NCI-H2171 treated with DMSO at 0.1 percent for 48 hours (cell line): Measurements from ENCODE around the gene RRP9.
"Not testable (repeated sequence)": the region's sequence is repeated elsewhere in the genome, so short reads cannot be mapped to it uniquely, and the experiment has no call there.

Experiments used
- DNase-seq: peaks from one replicate; lab custom pipeline; 2025; lab: John Stamatoyannopoulos, UW

Gene RRP9, protein sequence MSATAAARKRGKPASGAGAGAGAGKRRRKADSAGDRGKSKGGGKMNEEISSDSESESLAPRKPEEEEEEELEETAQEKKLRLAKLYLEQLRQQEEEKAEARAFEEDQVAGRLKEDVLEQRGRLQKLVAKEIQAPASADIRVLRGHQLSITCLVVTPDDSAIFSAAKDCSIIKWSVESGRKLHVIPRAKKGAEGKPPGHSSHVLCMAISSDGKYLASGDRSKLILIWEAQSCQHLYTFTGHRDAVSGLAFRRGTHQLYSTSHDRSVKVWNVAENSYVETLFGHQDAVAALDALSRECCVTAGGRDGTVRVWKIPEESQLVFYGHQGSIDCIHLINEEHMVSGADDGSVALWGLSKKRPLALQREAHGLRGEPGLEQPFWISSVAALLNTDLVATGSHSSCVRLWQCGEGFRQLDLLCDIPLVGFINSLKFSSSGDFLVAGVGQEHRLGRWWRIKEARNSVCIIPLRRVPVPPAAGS

DNA sequence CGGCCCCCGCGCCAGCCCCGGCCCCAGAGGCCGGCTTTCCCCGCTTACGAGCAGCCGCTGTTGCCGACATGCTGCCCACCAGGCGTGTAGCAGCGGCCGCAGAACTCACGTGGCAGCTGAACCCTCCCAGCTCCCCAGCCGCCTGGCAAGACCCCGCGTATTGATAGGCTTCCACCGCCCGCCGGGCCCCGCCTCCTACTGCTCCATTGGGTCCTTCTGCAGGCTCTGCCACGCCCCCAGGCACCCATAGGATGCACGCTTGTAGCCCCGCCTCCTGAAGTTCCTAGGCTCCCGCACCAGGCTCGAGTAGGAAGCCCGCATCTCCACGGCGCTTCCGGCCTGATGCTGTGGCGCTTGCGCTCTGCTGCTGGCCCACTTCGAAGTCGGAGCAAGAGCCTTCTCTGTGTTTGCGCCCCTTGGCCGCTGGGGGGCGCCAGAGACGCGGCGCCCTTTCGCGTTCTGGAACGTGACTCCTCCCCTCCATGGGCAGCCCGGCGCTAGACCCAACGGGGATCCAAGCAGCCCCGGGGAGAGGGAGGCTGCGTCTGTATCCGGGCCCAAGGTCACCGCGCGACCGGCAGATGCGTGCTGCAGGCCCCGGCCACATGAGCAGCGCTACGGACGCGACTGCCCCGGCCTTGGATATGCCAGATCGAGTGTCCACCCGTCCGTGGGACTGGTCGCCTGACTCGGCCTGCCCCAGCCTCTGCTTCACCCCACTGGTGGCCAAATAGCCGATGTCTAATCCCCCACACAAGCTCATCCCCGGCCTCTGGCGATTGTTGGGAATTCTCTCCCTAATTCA, at the start of gene RRP9, which contains the start of gene PARP3:
RRP9 (minus strand) TSS at position 107 of the 805 bp plus-strand sequence; CDS start at position 70, 37 bp downstream.
PARP3 (plus strand) TSS at position 566 of the 805 bp plus-strand sequence. CDS start 993 bp downstream, outside the sequence.
- peak; percentile 97 for DNase-seq

DNA sequence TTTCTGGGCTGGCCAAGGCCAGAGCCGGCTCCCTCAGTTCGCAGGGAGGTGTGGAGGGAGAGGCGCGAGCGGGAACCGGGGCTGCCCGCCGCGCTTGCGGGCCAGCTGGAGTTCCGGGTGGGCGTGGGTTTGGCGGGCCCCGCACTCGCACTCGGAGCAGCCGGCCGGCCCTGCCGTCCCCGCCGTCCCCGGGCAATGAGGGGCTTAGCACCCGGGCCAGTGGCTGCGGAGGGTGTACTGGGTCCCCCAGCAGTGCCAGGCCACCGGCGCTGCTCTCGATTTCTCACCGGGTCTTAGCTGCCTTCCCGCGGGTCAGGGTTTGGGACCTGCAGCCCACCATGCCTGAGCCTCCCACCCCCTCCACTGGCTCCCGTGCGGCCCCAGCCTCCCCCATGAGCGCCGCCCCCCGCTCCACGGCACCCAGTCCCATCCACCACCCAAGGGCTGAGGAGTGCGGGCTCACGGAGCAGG, 48.8 kb upstream of the RRP9 start:
- DNase-seq: not testable (repeated sequence)

DNA sequence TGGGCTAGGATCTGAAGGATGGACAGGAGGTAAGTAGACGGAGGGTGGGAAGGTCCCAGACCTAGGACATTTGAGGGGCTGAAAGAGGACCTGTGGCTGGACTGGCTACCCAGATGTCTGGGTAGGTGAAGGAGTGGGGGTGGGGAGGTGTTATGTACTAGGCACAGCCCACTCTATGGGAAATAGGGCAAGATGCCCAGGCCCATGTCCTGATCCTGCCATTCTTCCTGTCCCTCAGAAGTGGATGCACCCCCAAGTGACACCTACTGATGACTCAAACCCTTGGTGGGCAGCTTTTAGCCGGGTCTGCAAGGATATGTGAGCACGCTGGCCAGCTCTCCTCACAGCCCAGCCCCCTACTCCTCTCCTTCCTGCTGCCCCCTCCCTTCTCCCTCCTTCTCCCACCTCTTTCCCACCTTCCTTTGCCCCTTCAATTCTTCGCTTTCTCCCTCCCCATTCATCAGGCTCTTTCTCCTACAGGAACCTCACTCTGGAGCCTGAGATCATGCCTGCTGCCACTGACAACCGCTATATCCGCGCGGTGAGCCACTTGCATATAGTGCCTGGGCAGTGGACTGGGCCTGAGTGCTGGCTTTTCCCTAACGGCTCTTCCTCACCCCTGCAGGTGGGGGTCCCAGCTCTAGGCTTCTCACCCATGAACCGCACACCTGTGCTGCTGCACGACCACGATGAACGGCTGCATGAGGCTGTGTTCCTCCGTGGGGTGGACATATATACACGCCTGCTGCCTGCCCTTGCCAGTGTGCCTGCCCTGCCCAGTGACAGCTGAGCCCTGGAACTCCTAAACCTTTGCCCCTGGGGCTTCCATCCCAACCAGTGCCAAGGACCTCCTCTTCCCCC, 46.8 kb upstream of the RRP9 start:
- DNase-seq: no peak

DNA sequence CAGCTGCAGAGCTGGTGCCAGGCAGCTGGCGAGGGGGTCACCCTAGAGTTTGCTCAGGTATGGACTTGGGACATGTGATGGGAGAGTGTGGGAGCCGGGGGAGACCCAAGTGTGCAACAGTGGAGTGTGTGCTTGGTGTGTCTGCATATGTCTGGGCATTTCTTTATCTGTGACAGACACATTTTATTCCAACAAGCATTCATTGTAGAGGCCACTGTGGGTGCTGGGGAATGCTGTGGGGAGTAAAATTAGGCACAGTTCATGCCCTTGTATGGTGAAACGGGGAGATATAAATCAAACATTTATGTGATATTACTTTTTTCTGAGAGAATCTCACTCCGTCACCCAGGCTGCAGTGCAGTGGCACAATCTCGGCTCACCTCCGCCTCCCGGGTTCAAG, 45.9 kb upstream of the RRP9 start:
- no peak for DNase-seq

DNA sequence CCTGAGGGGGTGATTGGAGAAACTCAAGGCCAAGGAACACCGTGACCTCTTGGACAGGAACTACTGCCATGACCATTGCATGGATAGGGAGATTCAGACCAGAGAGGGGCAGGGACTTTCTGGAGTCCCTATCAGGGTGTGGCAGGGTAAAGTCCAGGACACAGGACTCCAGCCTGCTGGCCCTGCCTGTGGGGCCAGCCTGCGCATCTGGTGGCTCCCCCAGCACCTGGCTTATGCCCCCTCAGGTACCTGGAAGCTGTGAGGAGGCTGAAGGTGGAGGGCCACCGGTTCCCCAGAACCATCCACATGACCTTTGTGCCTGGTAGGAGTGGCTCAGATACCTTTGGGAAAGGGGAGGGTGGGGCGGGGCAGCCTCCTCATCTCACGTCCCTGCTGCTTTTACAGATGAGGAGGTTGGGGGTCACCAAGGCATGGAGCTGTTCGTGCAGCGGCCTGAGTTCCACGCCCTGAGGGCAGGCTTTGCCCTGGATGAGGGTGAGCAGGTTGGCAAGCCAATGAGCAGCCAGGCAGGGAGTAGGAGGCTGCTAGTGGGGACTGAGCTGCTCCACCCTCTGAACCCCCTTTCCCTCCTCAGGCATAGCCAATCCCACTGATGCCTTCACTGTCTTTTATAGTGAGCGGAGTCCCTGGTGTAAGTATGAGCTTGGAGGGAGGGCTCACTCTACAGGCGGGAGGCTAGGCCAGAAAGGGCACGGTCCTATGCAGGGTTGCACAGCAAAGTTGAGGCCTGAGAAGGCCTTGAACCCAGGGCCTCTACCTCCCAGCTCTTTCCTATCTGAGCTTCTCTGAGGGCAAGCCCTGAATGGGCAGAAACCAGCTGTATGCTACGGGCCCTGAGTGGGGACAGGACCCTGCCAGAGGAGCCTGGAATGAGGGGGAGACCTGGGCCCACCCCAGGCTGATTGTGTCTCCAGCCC, 44.6 kb upstream of the RRP9 start:
- no peak for DNase-seq

DNA sequence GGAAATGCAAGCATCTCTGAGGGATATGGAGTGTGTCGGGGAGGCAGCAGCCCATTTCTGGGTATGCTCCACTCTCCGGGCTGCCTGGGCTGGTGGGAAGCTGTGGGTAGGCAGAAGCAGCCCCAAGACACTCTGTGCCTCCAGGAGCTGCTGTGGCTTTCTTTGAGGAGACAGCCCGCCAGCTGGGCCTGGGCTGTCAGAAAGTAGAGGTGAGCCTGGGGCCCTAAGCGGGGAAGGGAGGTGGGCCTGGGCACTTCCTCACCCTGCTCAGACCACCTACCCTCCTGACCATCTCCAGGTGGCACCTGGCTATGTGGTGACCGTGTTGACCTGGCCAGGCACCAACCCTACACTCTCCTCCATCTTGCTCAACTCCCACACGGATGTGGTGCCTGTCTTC, 43.4 kb upstream of the RRP9 start:
- no peak for DNase-seq

DNA sequence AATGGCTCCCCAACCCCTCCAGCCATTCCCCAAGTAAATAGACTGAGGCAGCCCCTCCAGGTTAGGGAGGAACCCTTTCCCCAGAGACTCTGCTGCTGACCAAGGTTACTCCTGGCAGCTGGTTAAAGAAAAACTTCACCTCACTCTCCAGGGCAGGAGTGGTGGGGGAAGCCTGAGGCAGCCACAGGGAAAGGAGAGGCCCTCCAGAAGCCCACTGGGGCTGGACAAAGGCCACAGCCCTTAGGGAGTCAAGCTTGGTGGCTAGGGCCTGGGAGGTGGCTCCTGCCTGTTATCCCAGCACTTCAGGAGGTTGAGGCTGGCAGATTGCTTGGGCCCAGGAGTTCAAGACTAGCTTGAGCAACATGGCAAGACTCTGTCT, 42.6 kb upstream of the RRP9 start:
- DNase-seq: no peak

DNA sequence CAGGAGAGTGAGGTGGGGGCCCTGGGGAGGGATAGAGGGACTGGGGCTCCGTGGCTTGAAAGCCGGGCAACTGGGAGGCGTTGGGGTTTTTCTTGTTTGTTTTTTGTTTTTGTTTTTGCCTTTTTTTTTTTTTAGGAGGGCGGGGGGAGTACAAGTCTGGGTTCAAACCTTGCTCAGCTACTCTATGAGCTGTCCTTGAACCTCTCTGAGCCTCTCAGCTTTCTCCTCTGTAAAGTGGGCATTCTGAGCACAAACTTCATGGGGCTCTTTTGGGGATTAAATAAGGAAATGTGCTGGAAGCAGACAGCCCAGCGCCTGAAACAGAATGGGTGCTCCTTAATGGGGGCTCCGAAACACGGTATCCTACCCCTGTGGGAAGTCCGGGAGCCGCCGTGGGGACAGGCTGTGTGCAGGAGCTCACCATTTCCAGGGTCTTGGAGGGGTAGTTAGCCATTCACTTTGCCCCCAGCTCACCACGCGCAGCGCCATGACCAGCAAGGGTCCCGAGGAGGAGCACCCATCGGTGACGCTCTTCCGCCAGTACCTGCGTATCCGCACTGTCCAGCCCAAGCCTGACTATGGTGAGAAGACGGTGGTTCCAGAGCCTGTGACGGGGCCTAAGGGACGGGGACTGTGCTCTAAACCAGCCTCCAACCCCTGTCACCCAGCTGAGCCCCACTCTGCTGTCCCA, 42.0 kb upstream of the RRP9 start:
- DNase-seq: no peak

DNA sequence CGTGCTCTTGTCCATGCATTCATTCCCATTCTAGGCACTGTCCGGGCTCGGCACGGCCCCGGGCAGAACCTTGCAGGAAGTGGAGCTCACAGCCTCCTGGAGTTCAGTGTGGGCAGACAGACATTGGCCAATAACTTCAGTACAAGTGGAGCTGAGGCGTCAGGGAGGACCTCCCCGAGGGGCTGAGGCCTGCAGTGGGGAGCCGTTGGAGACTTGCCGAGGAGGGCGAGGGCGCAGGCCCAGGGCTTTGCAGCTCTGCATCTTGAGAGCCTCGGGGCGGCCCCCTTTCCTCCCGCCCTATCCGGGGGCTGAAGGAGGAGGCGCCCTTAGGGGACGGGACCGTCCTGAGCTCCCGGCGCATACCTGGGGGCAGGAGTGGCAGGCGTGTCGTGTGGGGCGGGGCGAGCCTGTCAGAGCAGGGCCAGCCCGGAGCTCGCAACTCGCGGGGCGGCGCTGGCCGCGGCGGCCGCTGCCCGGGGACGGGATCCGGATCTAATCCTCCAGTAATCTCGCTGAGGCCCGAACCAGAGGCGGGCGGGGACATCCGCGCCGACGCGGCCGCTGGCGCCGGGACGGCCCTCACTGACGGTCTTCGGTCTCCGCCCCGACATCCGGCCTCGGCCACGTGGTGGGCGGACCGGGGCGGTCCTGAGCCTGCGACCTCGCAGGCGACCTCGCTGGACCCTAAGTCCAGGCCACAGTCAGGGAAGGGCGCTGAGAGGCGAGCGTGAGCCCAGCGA, 41.3 kb upstream of the RRP9 start, which contains the start of gene ACY1:
ACY1 (plus strand) TSS at position 698 of the 740 bp plus-strand sequence. CDS start 530 bp downstream, outside the sequence.
- peak; percentile 26 for DNase-seq

DNA sequence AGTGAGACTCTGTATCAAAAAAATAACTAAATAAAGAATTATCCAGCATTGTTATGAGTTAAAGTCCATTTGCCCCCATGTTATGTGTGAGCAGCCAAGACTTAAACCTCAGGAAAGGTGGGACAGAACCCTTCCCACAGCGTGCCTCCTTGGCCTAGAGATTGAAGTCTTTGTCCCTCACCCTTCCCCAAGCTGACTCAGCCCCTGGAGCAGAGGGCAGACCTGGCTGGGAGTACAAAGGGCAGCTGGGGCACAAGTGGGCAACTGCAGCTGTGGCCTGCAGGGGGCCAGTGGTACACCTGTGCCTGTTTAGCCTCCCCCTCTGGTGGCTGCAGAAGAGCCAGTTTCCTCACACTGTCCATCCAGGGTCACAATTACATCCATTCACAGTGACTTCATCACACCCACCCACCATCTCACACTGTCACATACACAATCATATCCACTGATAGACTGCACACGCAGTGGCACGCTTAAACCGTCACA, 40.7 kb upstream of the RRP9 start:
- no peak for DNase-seq

DNA sequence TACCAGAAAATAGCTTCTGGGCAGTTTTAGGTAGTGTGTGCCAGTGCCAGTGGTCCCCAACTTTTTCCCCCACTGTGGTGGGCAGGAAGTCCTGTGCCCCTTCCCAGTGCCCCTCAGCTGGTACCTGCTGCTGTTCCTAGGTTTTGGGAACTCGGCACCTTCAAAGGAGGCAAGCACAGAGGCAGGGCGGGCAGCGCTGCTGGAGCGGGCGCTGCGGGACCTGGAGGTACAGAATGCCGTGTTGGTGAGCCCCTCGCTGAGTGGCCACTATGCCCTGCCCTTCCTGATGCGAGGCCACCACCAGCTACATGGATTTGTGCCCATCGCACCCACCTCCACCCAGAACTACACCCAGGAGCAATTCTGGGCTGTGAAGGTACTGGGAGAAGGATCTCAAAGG, 38.5 kb upstream of the RRP9 start:
- no peak for DNase-seq

DNA sequence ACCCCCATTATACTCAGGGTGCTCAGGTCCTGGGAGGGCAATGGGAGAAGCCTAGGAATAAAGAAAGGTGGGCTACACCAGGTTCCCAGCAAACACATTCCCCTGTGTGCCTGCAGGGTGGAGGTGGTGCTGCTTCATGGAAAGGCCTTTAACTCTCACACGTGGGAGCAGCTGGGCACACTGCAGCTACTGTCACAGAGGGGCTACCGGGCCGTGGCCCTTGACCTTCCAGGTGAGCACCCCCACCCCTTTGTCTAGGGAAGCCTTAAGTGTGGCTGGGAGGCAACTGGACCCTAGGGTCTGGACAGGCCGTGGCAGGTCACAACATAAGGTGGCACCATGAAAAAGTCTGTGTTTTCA, 36.4 kb upstream of the RRP9 start:
- DNase-seq: no peak

DNA sequence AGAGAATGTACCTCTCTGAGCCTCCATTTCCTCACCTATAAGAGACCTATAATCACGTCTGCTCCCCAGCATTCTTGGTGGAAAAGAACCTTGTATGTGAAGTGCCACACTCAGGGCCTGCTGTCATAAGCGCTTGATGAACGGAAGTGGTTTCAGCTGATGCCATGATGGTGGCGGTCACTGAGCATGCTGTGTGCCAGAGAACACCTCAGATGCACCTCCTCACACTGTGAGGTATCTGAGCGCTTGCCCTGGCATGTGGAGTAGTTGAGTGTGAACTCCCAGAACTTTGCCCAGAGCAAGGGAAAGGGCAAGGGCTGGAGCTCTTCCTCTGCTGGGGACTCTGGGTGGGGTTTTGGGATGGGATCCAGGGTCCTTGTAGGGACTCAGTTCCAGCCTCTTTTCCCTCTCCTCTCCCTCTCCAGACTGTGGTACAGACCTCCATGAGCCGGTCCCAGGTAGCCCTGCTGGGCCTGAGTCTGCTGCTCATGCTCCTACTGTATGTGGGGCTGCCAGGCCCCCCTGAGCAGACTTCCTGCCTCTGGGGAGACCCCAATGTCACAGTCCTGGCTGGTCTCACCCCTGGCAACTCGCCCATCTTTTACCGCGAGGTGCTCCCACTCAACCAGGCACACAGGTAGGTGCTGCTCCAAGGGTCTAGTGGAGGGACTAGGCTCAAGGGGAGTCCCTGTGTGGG, 35.9 kb upstream of the RRP9 start:
- no peak for DNase-seq

DNA sequence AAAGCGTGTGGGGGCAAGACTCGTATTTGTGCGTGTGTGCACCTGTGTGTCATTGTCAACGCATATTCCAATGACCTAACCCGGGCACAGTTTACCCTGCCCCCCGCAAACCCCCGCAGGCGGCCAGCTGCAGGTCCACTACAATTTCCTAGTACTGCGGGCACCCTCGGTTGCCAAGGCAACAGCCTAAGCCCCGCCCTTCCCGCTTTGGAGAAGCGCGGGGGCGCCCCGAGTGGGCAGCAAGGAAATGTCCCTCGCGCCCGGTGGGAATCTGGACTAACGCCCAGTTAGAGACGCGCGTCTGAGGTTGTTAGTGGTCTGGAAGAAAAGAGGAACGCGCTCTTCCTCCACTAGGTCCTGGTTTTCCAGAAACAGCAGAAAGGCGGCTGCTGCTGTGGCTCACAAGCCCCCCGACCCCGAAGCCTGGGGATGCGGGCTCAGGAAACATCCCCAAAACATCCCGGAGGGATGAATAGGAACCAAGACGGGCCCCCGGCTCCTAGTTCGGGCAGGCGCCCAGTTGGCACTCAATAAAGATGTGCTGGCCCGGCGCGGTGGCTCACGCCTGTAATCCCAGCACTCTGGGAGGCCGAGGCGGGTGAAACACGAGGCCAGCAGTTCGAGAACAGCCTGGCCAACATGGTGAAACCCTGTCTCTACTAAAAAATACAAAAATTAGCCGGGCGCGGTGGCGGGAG, 34.3 kb upstream of the RRP9 start:
- no peak for DNase-seq

DNA sequence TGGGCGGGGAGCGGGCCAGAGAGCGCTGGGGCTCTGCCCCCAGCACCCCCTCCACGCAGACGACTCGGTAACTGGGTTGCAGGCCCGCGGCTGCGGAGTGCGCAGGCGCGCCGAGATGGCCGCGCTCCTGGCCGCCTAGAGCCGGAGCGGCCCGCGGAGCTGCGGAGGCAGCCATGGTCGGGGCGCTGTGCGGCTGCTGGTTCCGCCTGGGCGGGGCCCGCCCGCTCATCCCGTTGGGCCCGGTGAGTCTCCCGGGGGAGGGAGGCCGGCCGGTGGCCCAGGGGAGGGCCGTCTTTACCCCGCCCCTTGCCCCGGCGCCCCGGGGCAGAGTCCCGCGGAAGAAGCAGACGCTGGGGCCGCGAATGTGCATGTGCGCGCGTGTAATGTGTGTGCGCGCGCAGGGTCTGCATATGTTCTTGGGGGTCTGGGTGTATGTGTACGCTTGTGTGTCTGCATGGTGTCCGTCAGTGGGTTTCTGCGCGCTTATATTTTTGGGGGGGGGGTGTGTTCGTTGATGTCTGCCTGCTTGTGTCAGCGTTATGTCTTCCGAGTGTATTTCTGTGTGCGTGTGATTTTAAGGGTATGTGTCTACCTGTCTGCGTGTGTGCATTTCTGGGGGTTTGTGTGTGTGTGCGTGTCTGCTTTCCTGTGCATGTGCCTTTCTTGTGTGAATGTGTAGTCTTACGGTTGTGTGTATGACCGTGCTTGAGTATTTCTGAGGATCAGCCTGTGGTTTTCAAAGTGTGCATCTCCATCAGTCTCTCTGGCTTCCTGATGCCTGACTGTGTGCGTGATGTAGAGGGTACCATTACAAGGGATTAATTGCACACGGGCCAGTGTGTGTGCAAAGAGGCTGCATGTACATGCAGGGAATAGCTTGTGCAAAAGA, 33.5 kb upstream of the RRP9 start, which contains the start of gene ABHD14A:
ABHD14A (plus strand) TSS at position 102 of the 889 bp plus-strand sequence; CDS start at position 174, 72 bp downstream.
- DNase-seq: peak; percentile 43

DNA sequence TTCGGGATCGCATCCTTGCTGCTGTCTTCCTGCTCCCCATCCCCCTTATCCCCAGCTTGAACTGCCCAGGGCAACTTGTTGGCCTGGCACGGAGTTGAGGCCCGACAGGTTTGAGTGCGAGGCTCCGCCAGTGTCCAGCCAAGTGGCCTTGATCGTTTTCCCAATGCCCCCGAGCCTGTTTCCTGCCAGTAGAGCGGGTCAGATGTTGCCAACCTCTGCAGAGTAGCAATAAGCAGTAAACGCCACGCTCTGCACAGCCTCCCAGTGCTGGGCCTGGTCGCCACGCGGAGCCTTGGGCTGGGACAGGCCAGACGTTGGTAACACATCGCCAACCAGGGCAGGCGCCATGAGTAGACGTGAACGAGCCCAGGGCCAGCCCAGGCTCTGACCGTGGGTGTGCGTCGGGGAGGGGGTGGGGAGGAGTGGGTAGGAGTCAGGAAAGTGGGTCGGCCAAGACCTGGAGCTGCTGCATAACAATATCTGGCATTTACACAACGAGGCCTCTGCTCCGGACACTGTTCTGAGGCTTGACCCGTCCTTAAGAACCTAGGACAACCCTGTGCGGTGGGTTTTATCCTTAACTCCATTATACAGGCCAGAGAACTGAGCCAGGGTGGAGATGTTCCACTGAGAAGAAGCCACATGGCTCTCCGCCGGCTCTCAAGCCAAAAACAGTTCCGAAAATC, 32.7 kb upstream of the RRP9 start:
- DNase-seq: no peak
